A549 (cell line): ENCODE results near the gene TUSC2. TPM values are rescaled to one million over a fixed set of nuclear protein-coding genes. Genes with fewer than 3 reads are reported as not detected.

Experiments
- ATAC-seq, 2 experiments: fragments of 200-7000 bp in 1 of 2; fragments of >200 bp in 1 of 2; cut with Nextera tagmentation in 1 of 2; cut with Tn5 transposase in 1 of 2; 3 replicates each; pipeline versions ENCODE4 v1.8.0 to v1.9.1; 2018 to 2020; ENCODE audit warnings: mild to moderate bottlenecking in 1 of 2, moderate library complexity in 1 of 2
- CTCF ChIA-PET: fragments of 300-600 bp; sonication (Branson Sonifier 250); formaldehyde crosslinking; extraction: SDS; loops from one replicate; lab custom pipeline; 2021; ENCODE audit warnings: antibody characterized with exemption, inconsistent platforms; lab: Yijun Ruan, JAX
- POLR2A ChIA-PET: fragments of 350-600 bp; formaldehyde crosslinking; extraction: SDS; loops from one replicate; lab custom pipeline; 2021; ENCODE audit warnings: antibody characterized with exemption, inconsistent platforms; lab: Yijun Ruan, JAX
- DNase-seq, 2 experiments: peaks; one replicate each; pipeline versions ENCODE4 v3.0.0 to v3.0.0-alpha.2; 2011 to 2016; ENCODE audit warnings: low read depth in 1 of 2, low spot score in 1 of 2
- FAIRE-seq: peaks from 2 replicates; lab custom pipeline; 2011; peaks lifted over from hg19 to GRCh38; lab: Jason Lieb, UNC
- H3K27ac ChIP-seq, 2 experiments: fragments of >200 bp; sonication (Bioruptor Twin); formaldehyde crosslinking; 3 replicates each; pipeline ENCODE4 v1.5.1; 2016 to 2017
- H3K4me1 ChIP-seq: fragments of >200 bp; sonication (Bioruptor Twin); formaldehyde crosslinking; 3 replicates; pipeline ENCODE4 v1.6.1; 2016
- H3K4me2 ChIP-seq: fragments of >200 bp; sonication (Bioruptor Twin); formaldehyde crosslinking; 3 replicates; pipeline ENCODE4 v1.6.1; 2016
- H3K4me3 ChIP-seq: fragments of >200 bp; sonication (Bioruptor Twin); formaldehyde crosslinking; 3 replicates; pipeline ENCODE4 v1.5.1; 2016
- H3K9me3 ChIP-seq: fragments of >200 bp; sonication (Bioruptor Twin); formaldehyde crosslinking; 3 replicates; pipeline ENCODE4 v1.6.1; 2016
- ATOH8 ChIP-seq: fragments of 250-450 bp; sonication (Bioruptor Pico); IDR thresholded peaks from 2 replicates; pipeline ENCODE4 v1.5.0; 2020; ENCODE audit warnings: low read depth, mild to moderate bottlenecking, moderate library complexity
- BHLHE40 ChIP-seq: IDR thresholded peaks from 2 replicates; pipeline ENCODE4 v1.6.1; 2012; ENCODE audit warnings: low read depth, low read length, inconsistent platforms
- CTCF ChIP-seq: fragments of >200 bp; sonication (Bioruptor Twin); formaldehyde crosslinking; IDR thresholded peaks from 3 replicates; pipeline ENCODE4 v1.5.1; 2016
- EHMT2 ChIP-seq: fragments of 200-600 bp; sonication (generic); IDR thresholded peaks from 2 replicates; pipeline ENCODE4 v1.6.1; 2016; ENCODE audit warnings: antibody characterized with exemption, low read depth, mild to moderate bottlenecking, moderate library complexity
- ESRRA ChIP-seq: fragments of 150-350 bp; IDR thresholded peaks from 2 replicates; pipeline ENCODE4 v1.6.1; 2014; ENCODE audit warnings: mild to moderate bottlenecking, low read length, borderline replicate concordance
- HDAC2 ChIP-seq: fragments of 200-600 bp; sonication (generic); IDR thresholded peaks from 2 replicates; pipeline ENCODE4 v1.6.1; 2016
- HOXB5 ChIP-seq: fragments of 250-450 bp; sonication (Bioruptor Pico); IDR thresholded peaks from 2 replicates; pipeline ENCODE4 v1.5.0; 2020; ENCODE audit warnings: mild to moderate bottlenecking, moderate library complexity
- JUNB ChIP-seq: fragments of >200 bp; sonication (Bioruptor Twin); formaldehyde crosslinking; IDR thresholded peaks from 2 replicates; pipeline ENCODE4 v1.6.1; 2016
- KDM1A ChIP-seq: fragments of 200-600 bp; sonication (generic); IDR thresholded peaks from 2 replicates; pipeline ENCODE4 v1.6.1; 2016; ENCODE audit warnings: low read depth, mild to moderate bottlenecking
- KDM5A ChIP-seq: fragments of 200-600 bp; sonication (generic); IDR thresholded peaks from 2 replicates; pipeline ENCODE4 v1.6.1; 2016; ENCODE audit warnings: antibody characterized with exemption, mild to moderate bottlenecking
- MAFK ChIP-seq: fragments of 450-650 bp; IDR thresholded peaks from 2 replicates; pipeline ENCODE4 v1.6.1; 2014; ENCODE audit not compliant: partially characterized antibody
- NR3C1 ChIP-seq: fragments of >200 bp; sonication (Bioruptor Twin); formaldehyde crosslinking; IDR thresholded peaks from 3 replicates; pipeline ENCODE4 v1.6.1; 2017
- POLR2AphosphoS2 ChIP-seq: conservative IDR thresholded peaks from 2 replicates; pipeline ENCODE4 v1.6.1; 2012; ENCODE audit warnings: low read length, improper control_type of control experiment, inconsistent platforms
- RARB ChIP-seq: fragments of 250-450 bp; sonication (Bioruptor Pico); IDR thresholded peaks from 2 replicates; pipeline ENCODE4 v1.8.0; 2021; ENCODE audit warnings: mild to moderate bottlenecking, moderate library complexity
- TFCP2L1 ChIP-seq: fragments of 250-450 bp; sonication (Bioruptor Pico); IDR thresholded peaks from 2 replicates; pipeline ENCODE4 v1.5.0; 2021; ENCODE audit warnings: mild to moderate bottlenecking
- USF2 ChIP-seq: fragments of 450-650 bp; IDR thresholded peaks from 2 replicates; pipeline ENCODE4 v1.6.1; 2014; ENCODE audit warnings: antibody characterized with exemption
- ZFP36 ChIP-seq: fragments of 450-650 bp; IDR thresholded peaks from 2 replicates; pipeline ENCODE4 v1.6.1; 2014; ENCODE audit warnings: borderline replicate concordance; ENCODE audit not compliant: partially characterized antibody
- ZNF302 ChIP-seq: fragments of 250-450 bp; sonication (Bioruptor Pico); IDR thresholded peaks from 2 replicates; pipeline ENCODE4 v1.9.0; 2021; ENCODE audit warnings: inconsistent platforms, mild to moderate bottlenecking, moderate library complexity
- WGBS: methylation state at CpG from one replicate; pipeline ENCODE4 v1.1.6; 2017; ENCODE audit errors: missing lambda C conversion rate; 5-methylcytosine and 5-hydroxymethylcytosine counted together
- polyA plus RNA-seq, 4 experiments: library from polyadenylated mRNA; depleted of rRNA in 3 of 4; stranded (reverse); fragments of >200 nt; fragmentation: RNase III in 1 of 4; extraction: RNeasy Plus Mini Kit Qiagen cat#74134 plus additional on column Dnase treatment in 1 of 4; gene quantifications; 2 replicates in 3 of 4; 3 replicates in 1 of 4; pipeline ENCODE4 v1.2.3, GENCODE V29; 2011 to 2017

Gene TUSC2
- polyA plus RNA-seq, 2 of the 4 experiments (the other 2 are of a cell fraction): 18.2 to 23.5 TPM

GRCh38 chr3:50354850-50355249, 26.8 kb upstream of the TUSC2 start (continued):
- TF ChIP-seq KDM1A (no peak), EHMT2 (no peak), TFCP2L1 (CRISPR knock-in tag) (no peak), ZNF302 (CRISPR knock-in tag) (no peak)

GRCh38 chr3:50354186-50354764, 26.3 kb upstream of the TUSC2 start:
- TF ChIP-seq BHLHE40 (no peak), ZNF302 (CRISPR knock-in tag) (no peak), RARB (CRISPR knock-in tag) (no peak), POLR2AphosphoS2 (no peak), KDM1A (no peak), EHMT2 (no peak), ATOH8 (no peak), MAFK (no peak), ESRRA (no peak), TFCP2L1 (CRISPR knock-in tag) (no peak), HOXB5 (CRISPR knock-in tag) (no peak)
- WGBS: 97% methylated on average over 5 of the region's 5 CpGs
- DNase-seq (no peak), ATAC-seq (no peak), FAIRE-seq (no peak)
- Histone ChIP-seq H3K4me2 (no peak overlapping the region), H3K27ac (no peak overlapping the region), H3K4me3 (no peak overlapping the region), H3K9me3 (no peaks in the 10 kb centered on the region), H3K4me1 (peaks cover 47% of the 10 kb centered on the region)
- ChIA-PET POLR2A (no interaction called here), CTCF (interaction anchor here (0.8 to 1.7 kb wide), 4 partner anchors 16 to 197 kb away, joined by 3 to 4 read pairs (median 3); no protein-coding TSS in a partner anchor)

GRCh38 chr3:50353245-50354004, 25.4 kb upstream of the TUSC2 start:
- WGBS: 93% methylated on average over 6 of the region's 12 CpGs
- ChIA-PET POLR2A (no interaction called here), CTCF (interaction anchor here (0.6 to 1.7 kb wide), 7 partner anchors 16 to 1556 kb away, joined by 3 to 5 read pairs (median 4); partner anchors contain the start of gene TUSC2)
- TF ChIP-seq NR3C1 (no peak), MAFK (no peak), HDAC2 (no peak), ZNF302 (CRISPR knock-in tag) (no peak), ZFP36 (no peak), JUNB (no peak), USF2 (no peak), RARB (CRISPR knock-in tag) (no peak)
- Histone ChIP-seq H3K9me3 (no peaks in the 10 kb centered on the region), H3K27ac (no peak overlapping the region), H3K4me2 (no peak overlapping the region), H3K4me1 (peaks cover 47% of the 10 kb centered on the region), H3K4me3 (no peak overlapping the region)
- DNase-seq: no peak
- no peak for ATAC-seq
- no peak for FAIRE-seq

GRCh38 chr3:50352781-50353180, 24.8 kb upstream of the TUSC2 start:
- POLR2A ChIA-PET: no interaction called here
- FAIRE-seq: no peak
- no peak overlapping the region for H3K27ac ChIP-seq
- no peak overlapping the region for H3K4me2 ChIP-seq
- H3K4me3 ChIP-seq: no peak overlapping the region
- ATAC-seq: no peak; a peak in 1 of 6 replicates
- 0% methylated on average over 2 of the region's 2 CpGs for WGBS
- peaks cover 40% of the 10 kb centered on the region for H3K4me1 ChIP-seq
- peak; percentile 47 to 56 for DNase-seq
- H3K9me3 ChIP-seq: no peaks in the 10 kb centered on the region
- TF ChIP-seq CTCF: 0 out of 3 replicates have a peak, but pooled peaks have one; percentile 9
- TF ChIP-seq KDM5A: no peak
- TF ChIP-seq, all 56 proteins: peak for 1
- CTCF ChIA-PET: interaction anchor here (0.6 to 1.7 kb wide), 7 partner anchors 12 to 1557 kb away, joined by 3 to 5 read pairs (median 4); partner anchors contain the start of gene TUSC2
